Measurements from ENCODE around the gene BMPR1B.

The BMPR1B gene

GRCh38 chr4:95183656-95184408 is 426.1 kb downstream of the BMPR1B start:
- Histone ChIP-seq H3F3A (ENCODE audit: control insufficient read depth, insufficient read depth) (no peaks in the 10 kb centered on the region), H3K9me3 (ENCODE audit: control insufficient read depth, insufficient read depth, low read length) (no peaks in the 10 kb centered on the region), H3K36me3 (ENCODE audit: control insufficient read depth, low read length) (no peaks in the 10 kb centered on the region), H4K20me1 (ENCODE audit: control insufficient read depth, insufficient read depth, low read depth, low read length) (no peaks in the 10 kb centered on the region), H3K79me2 (ENCODE audit: control insufficient read depth, low read length) (no peaks in the 10 kb centered on the region), H3K4me1 (ENCODE audit: control insufficient read depth, low read length) (no peaks in the 10 kb centered on the region), H3K4me2 (ENCODE audit: low read length) (no peak overlapping the region), H3K4me3 (ENCODE audit: low read length) (no peak overlapping the region), H3K27ac (ENCODE audit: low read depth, low read length) (no peak overlapping the region), H3K27me3 (ENCODE audit: control insufficient read depth, low read length) (no peaks in the 10 kb centered on the region), H3K9me2 (replicated peaks; ENCODE audit: control insufficient read depth, low read length) (no peaks in the 10 kb centered on the region)
- TF ChIP-seq CTCF (IDR thresholded peaks at IDR 0.05; ENCODE audit: low read depth, low read length, poor library complexity, severe bottlenecking) (no peak), EZH2phosphoT487 (IDR thresholded peaks at IDR 0.05; ENCODE audit: borderline replicate concordance, low read length) (no peak)

- TF ChIP-seq EZH2phosphoT487 (IDR thresholded peaks at IDR 0.05; ENCODE audit: borderline replicate concordance, low read length) (no peak), CTCF (IDR thresholded peaks at IDR 0.05; ENCODE audit: low read depth, low read length, poor library complexity, severe bottlenecking) (no peak)
Measured at GRCh38 chr4:95186666-95187065, 428.9 kb downstream of the BMPR1B start.

GRCh38 chr4:95188701-95189370 is 431.1 kb downstream of the BMPR1B start:
- Histone ChIP-seq H3F3A (ENCODE audit: control insufficient read depth, insufficient read depth) (no peaks in the 10 kb centered on the region), H3K27me3 (ENCODE audit: control insufficient read depth, low read length) (no peaks in the 10 kb centered on the region), H3K4me3 (ENCODE audit: low read length) (no peak overlapping the region), H3K79me2 (ENCODE audit: control insufficient read depth, low read length) (no peaks in the 10 kb centered on the region), H3K9me3 (ENCODE audit: control insufficient read depth, insufficient read depth, low read length) (no peaks in the 10 kb centered on the region), H3K4me1 (ENCODE audit: control insufficient read depth, low read length) (no peaks in the 10 kb centered on the region), H3K36me3 (ENCODE audit: control insufficient read depth, low read length) (no peaks in the 10 kb centered on the region), H4K20me1 (ENCODE audit: control insufficient read depth, insufficient read depth, low read depth, low read length) (no peaks in the 10 kb centered on the region), H3K9me2 (replicated peaks; ENCODE audit: control insufficient read depth, low read length) (no peaks in the 10 kb centered on the region), H3K27ac (ENCODE audit: low read depth, low read length) (no peak overlapping the region), H3K4me2 (ENCODE audit: low read length) (no peak overlapping the region)
- no peak for TF ChIP-seq EZH2phosphoT487 (IDR thresholded peaks at IDR 0.05; ENCODE audit: borderline replicate concordance, low read length)
- no peak for TF ChIP-seq CTCF (IDR thresholded peaks at IDR 0.05; ENCODE audit: low read depth, low read length, poor library complexity, severe bottlenecking)

More at GRCh38 chr4:95186666-95187065, 428.9 kb downstream of the BMPR1B start:
- Histone ChIP-seq H3K36me3 (ENCODE audit: control insufficient read depth, low read length) (no peaks in the 10 kb centered on the region), H3K4me1 (ENCODE audit: control insufficient read depth, low read length) (no peaks in the 10 kb centered on the region), H3K27me3 (ENCODE audit: control insufficient read depth, low read length) (no peaks in the 10 kb centered on the region), H4K20me1 (ENCODE audit: control insufficient read depth, insufficient read depth, low read depth, low read length) (no peaks in the 10 kb centered on the region), H3K4me2 (ENCODE audit: low read length) (no peak overlapping the region), H3K9me3 (ENCODE audit: control insufficient read depth, insufficient read depth, low read length) (no peaks in the 10 kb centered on the region), H3F3A (ENCODE audit: control insufficient read depth, insufficient read depth) (no peaks in the 10 kb centered on the region), H3K9me2 (replicated peaks; ENCODE audit: control insufficient read depth, low read length) (no peaks in the 10 kb centered on the region), H3K4me3 (ENCODE audit: low read length) (no peak overlapping the region), H3K27ac (ENCODE audit: low read depth, low read length) (no peak overlapping the region), H3K79me2 (ENCODE audit: control insufficient read depth, low read length) (no peaks in the 10 kb centered on the region)

Data from DOHH2 (cell line).